ENCODE data around the gene GPATCH2. TPM values are rescaled to one million over a fixed set of nuclear protein-coding genes. Genes with fewer than 3 reads are reported as not detected.

The GPATCH2 gene
- total RNA-seq, 1 donor from 2014 or later: 10.7 TPM

DNA sequence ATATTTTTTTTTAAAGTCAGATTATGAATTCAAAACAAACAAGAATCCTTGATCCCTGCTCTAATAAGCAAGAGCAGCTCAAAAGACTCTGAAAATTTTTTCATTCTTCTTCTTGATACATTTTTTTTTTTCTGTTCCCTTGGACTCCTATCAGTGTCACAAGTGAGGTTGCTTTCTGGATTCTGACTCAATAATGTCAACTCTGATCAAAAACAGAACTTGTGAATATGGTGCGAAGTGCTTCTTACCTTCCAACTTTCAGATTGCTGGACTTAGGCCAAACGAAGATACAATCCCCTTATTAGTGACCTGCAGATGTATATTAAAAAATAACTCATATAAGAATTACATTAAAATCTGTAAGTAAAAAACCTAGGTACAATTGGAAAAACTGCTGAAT is 136.1 kb downstream of the GPATCH2 start:
- intact Hi-C loops (cut with micrococcal nuclease): no loop called here
- peaks cover 14% of the 10 kb centered on the region for H3K4me1 Mint-ChIP-seq (ENCODE audit: low read depth)
- no peak for DNase-seq (ENCODE audit: low spot score)
- no peaks in the 10 kb centered on the region for H3K27me3 Mint-ChIP-seq (ENCODE audit: low read depth)
- no peak overlapping the region for H3K27ac Mint-ChIP-seq
- no peaks in the 10 kb centered on the region for H3K9me3 Mint-ChIP-seq
- H3K4me3 Mint-ChIP-seq (ENCODE audit: low read depth): no peak overlapping the region
- H3K36me3 Mint-ChIP-seq (ENCODE audit: low read depth): peaks cover 4% of the 10 kb centered on the region

GRCh38 chr1:217493290-217493689 is 137.6 kb downstream of the GPATCH2 start:
- H3K4me1 Mint-ChIP-seq (ENCODE audit: low read depth): peaks cover 14% of the 10 kb centered on the region
- no peaks in the 10 kb centered on the region for H3K27me3 Mint-ChIP-seq (ENCODE audit: low read depth)
- intact Hi-C loops (cut with micrococcal nuclease): no loop called here
- H3K27ac Mint-ChIP-seq: no peak overlapping the region
- H3K4me3 Mint-ChIP-seq (ENCODE audit: low read depth): no peak overlapping the region
- H3K36me3 Mint-ChIP-seq (ENCODE audit: low read depth): peaks cover 4% of the 10 kb centered on the region
- H3K9me3 Mint-ChIP-seq: no peaks in the 10 kb centered on the region
- no peak for DNase-seq (ENCODE audit: low spot score)

DNA sequence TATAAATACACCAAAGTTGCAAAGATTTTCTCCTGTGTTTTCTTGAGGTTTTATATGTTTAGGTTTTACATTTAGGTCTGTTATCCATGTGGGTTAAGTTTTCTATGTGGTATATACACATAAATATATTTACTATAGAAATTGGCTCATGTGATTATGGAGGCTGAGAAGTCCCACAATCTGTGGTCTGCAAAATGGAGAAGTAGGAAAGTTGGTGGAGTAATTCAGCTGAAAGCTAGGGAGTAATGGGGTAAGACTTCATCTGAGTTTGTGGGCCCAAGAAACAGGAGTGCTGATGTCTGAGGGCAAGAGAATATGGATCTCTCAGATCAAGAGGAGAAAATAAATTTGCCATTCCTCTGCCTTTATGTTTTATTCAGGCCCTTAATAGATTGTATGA is 146.0 kb downstream of the GPATCH2 start:
- peaks cover 29% of the 10 kb centered on the region for H3K4me1 Mint-ChIP-seq (ENCODE audit: low read depth)
- peaks cover 13% of the 10 kb centered on the region for H3K36me3 Mint-ChIP-seq (ENCODE audit: low read depth)
- intact Hi-C loops (cut with micrococcal nuclease): no loop called here
- no peaks in the 10 kb centered on the region for H3K27me3 Mint-ChIP-seq (ENCODE audit: low read depth)
- no peak overlapping the region for H3K27ac Mint-ChIP-seq
- H3K4me3 Mint-ChIP-seq (ENCODE audit: low read depth): no peak overlapping the region
- no peak for DNase-seq (ENCODE audit: low spot score)
- peaks cover 15% of the 10 kb centered on the region for H3K9me3 Mint-ChIP-seq

DNA sequence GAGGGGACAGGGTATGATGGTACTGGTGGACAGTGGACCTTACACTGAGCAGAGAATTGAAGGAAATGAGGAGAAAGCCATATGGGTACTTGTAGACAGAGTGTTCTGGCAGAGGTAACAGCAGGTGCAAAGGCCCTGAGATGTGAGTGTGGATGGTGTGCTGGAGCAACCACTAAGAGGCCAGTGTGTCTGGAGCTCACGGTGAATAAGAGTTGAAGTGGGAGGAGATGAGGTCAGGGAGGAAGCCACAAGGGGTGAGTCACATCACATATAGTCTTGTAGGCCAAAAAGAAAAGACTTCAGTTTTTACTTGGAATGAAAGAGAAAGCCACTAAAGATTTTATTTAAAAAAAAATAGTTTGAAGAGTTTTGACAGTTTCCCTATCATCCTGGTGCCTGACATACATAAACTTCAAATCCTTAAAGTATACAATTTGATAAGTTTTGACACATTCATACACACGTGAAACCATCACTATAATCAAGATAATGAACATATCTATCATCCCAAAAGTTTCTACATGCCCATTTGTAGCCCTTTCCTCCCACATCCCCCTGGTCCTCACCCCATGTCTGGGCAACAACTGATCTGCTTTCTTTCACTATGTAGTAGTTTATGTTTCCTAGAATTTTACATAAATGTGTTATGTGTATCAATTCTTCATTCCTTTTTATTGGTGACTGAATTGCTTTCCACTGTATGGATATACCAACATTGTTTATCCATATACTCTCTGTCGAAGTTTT is 148.4 kb downstream of the GPATCH2 start:
- intact Hi-C loops (cut with micrococcal nuclease): loop anchor here (2.0 kb wide), 1 partner anchor 144 kb away; no protein-coding TSS in a partner anchor
- peak overlapping the region; percentile 59 for H3K27ac Mint-ChIP-seq
- DNase-seq (ENCODE audit: low spot score): peak; percentile 38
- H3K36me3 Mint-ChIP-seq (ENCODE audit: low read depth): peaks cover 31% of the 10 kb centered on the region
- no peak overlapping the region for H3K4me3 Mint-ChIP-seq (ENCODE audit: low read depth)
- peaks cover 29% of the 10 kb centered on the region for H3K4me1 Mint-ChIP-seq (ENCODE audit: low read depth)
- H3K27me3 Mint-ChIP-seq (ENCODE audit: low read depth): no peaks in the 10 kb centered on the region
- H3K9me3 Mint-ChIP-seq: peaks cover 30% of the 10 kb centered on the region

DNA sequence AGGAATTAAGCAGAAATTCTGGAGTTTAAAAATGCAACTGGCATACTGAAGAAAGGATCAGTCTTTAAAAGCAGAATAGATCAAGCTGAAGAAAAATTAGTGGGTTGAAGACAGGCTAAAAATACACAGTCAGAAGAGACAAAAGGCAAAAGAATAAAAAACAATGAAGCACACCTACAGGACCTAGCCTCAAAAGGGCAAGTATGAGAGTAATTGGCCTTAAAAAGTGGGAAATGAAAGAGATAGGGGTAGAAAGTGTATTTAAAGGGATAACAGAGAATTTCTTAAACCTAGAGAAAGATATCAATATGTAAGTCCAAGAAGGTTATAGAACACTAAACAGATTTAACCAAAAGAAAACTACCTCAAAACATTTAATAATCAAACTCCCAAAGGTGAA is 152.4 kb downstream of the GPATCH2 start:
- Mint-ChIP-seq H3K36me3 (ENCODE audit: low read depth) (peaks cover 31% of the 10 kb centered on the region), H3K9me3 (peaks cover 30% of the 10 kb centered on the region), H3K27ac (no peak overlapping the region), H3K4me3 (ENCODE audit: low read depth) (no peak overlapping the region), H3K4me1 (ENCODE audit: low read depth) (peaks cover 24% of the 10 kb centered on the region), H3K27me3 (ENCODE audit: low read depth) (no peaks in the 10 kb centered on the region)
- no peak for DNase-seq (ENCODE audit: low spot score)
- intact Hi-C loops (cut with micrococcal nuclease): no loop called here

DNA sequence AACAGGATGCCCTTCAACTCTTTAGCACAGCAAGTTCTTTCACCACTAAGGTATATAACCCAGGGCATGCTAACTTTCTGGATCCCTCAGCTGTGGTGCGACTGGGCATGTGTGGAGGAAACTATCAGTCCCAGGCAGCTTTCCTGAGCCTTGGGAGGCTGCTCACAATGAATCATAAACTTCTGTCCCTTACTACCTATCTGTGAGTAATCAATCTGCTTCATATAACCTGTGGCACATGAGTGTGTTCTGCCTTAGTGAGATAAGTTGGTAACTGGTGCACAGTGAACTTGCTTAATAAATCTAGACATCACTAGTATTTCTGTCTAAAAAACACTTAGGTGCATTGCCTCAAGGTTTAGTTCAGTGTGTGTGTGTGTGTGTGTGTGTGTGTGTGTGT is 158.0 kb downstream of the GPATCH2 start:
- H3K4me3 Mint-ChIP-seq (ENCODE audit: low read depth): no peak overlapping the region
- no peak for DNase-seq (ENCODE audit: low spot score)
- H3K4me1 Mint-ChIP-seq (ENCODE audit: low read depth): no peaks in the 10 kb centered on the region
- H3K36me3 Mint-ChIP-seq (ENCODE audit: low read depth): no peaks in the 10 kb centered on the region
- H3K27ac Mint-ChIP-seq: no peak overlapping the region
- no peaks in the 10 kb centered on the region for H3K27me3 Mint-ChIP-seq (ENCODE audit: low read depth)
- intact Hi-C loops (cut with micrococcal nuclease): no loop called here
- no peaks in the 10 kb centered on the region for H3K9me3 Mint-ChIP-seq

DNA sequence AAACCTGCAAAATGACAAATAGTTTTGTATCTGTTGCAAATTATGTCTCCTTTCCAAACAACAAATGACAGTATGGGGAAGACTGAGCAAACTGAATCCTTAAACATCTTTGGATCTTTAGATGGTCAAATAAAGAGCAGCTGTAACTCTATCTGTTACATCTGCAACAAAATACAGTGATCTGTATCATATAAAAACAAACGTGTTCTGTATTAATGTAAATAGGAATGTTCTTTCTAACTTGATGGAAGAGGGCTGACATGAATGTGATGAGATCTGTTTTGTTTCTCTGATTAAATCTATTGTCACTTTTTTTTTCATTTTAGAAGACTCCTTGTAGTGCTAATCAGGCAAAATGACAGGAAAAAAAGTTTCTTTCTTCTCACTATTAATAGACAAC is 159.5 kb downstream of the GPATCH2 start:
- H3K27ac Mint-ChIP-seq: no peak overlapping the region
- DNase-seq (ENCODE audit: low spot score): no peak
- intact Hi-C loops (cut with micrococcal nuclease): no loop called here
- no peaks in the 10 kb centered on the region for H3K4me1 Mint-ChIP-seq (ENCODE audit: low read depth)
- no peaks in the 10 kb centered on the region for H3K36me3 Mint-ChIP-seq (ENCODE audit: low read depth)
- no peaks in the 10 kb centered on the region for H3K27me3 Mint-ChIP-seq (ENCODE audit: low read depth)
- no peaks in the 10 kb centered on the region for H3K9me3 Mint-ChIP-seq
- H3K4me3 Mint-ChIP-seq (ENCODE audit: low read depth): no peak overlapping the region

GRCh38 chr1:217469983-217470382 is 160.9 kb downstream of the GPATCH2 start:
- Mint-ChIP-seq H3K4me3 (ENCODE audit: low read depth) (no peak overlapping the region), H3K27ac (no peak overlapping the region), H3K4me1 (ENCODE audit: low read depth) (no peaks in the 10 kb centered on the region), H3K9me3 (peaks cover 7% of the 10 kb centered on the region), H3K27me3 (ENCODE audit: low read depth) (no peaks in the 10 kb centered on the region), H3K36me3 (ENCODE audit: low read depth) (peaks cover 4% of the 10 kb centered on the region)
- no peak for DNase-seq (ENCODE audit: low spot score)
- intact Hi-C loops (cut with micrococcal nuclease): no loop called here

GRCh38 chr1:217465102-217465501 is 165.8 kb downstream of the GPATCH2 start:
- Mint-ChIP-seq H3K4me3 (ENCODE audit: low read depth) (no peak overlapping the region), H3K9me3 (peaks cover 21% of the 10 kb centered on the region), H3K27ac (no peak overlapping the region), H3K27me3 (ENCODE audit: low read depth) (no peaks in the 10 kb centered on the region), H3K4me1 (ENCODE audit: low read depth) (no peaks in the 10 kb centered on the region), H3K36me3 (ENCODE audit: low read depth) (peaks cover 9% of the 10 kb centered on the region)
- DNase-seq (ENCODE audit: low spot score): no peak
- intact Hi-C loops (cut with micrococcal nuclease): no loop called here

DNA sequence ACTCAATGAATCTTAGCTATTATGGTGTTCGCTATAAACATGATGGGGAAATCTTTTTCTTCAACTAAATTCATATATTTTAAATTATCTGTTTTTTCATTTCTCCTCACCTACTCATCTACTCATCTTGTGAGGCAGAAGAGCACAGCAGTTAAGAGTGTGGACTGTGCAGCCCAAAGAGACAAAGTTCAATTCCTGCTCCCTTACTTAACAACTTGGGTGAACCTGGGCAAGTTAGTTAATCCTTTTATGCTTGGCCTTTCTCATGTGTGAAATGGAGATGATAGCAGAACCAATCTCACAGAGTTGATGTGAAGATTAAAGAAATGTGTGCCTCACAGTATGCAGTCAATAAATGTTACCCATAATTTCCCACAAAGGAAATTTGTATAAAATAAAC is 168.2 kb downstream of the GPATCH2 start:
- H3K4me1 Mint-ChIP-seq (ENCODE audit: low read depth): no peaks in the 10 kb centered on the region
- DNase-seq (ENCODE audit: low spot score): no peak
- peaks cover 21% of the 10 kb centered on the region for H3K9me3 Mint-ChIP-seq
- no peak overlapping the region for H3K27ac Mint-ChIP-seq
- no peaks in the 10 kb centered on the region for H3K27me3 Mint-ChIP-seq (ENCODE audit: low read depth)
- no peak overlapping the region for H3K4me3 Mint-ChIP-seq (ENCODE audit: low read depth)
- H3K36me3 Mint-ChIP-seq (ENCODE audit: low read depth): peaks cover 9% of the 10 kb centered on the region
- intact Hi-C loops (cut with micrococcal nuclease): no loop called here

GRCh38 chr1:217462159-217462558 is 168.7 kb downstream of the GPATCH2 start:
- H3K4me1 Mint-ChIP-seq (ENCODE audit: low read depth): no peaks in the 10 kb centered on the region
- peaks cover 21% of the 10 kb centered on the region for H3K9me3 Mint-ChIP-seq
- no peak for DNase-seq (ENCODE audit: low spot score)
- H3K27me3 Mint-ChIP-seq (ENCODE audit: low read depth): no peaks in the 10 kb centered on the region
- H3K36me3 Mint-ChIP-seq (ENCODE audit: low read depth): peaks cover 9% of the 10 kb centered on the region
- H3K4me3 Mint-ChIP-seq (ENCODE audit: low read depth): no peak overlapping the region
- no peak overlapping the region for H3K27ac Mint-ChIP-seq
- intact Hi-C loops (cut with micrococcal nuclease): no loop called here

- DNase-seq (ENCODE audit: low spot score): no peak
- Mint-ChIP-seq H3K27me3 (ENCODE audit: low read depth) (no peaks in the 10 kb centered on the region), H3K4me3 (ENCODE audit: low read depth) (no peak overlapping the region), H3K9me3 (no peaks in the 10 kb centered on the region), H3K27ac (no peak overlapping the region), H3K36me3 (ENCODE audit: low read depth) (no peaks in the 10 kb centered on the region), H3K4me1 (ENCODE audit: low read depth) (no peaks in the 10 kb centered on the region)
- intact Hi-C loops (cut with micrococcal nuclease): no loop called here
Observed at GRCh38 chr1:217457016-217457415, 173.9 kb downstream of the GPATCH2 start.

GRCh38 chr1:217456261-217456660 is 174.6 kb downstream of the GPATCH2 start:
- H3K27me3 Mint-ChIP-seq (ENCODE audit: low read depth): no peaks in the 10 kb centered on the region
- H3K4me1 Mint-ChIP-seq (ENCODE audit: low read depth): no peaks in the 10 kb centered on the region
- intact Hi-C loops (cut with micrococcal nuclease): no loop called here
- H3K27ac Mint-ChIP-seq: no peak overlapping the region
- H3K36me3 Mint-ChIP-seq (ENCODE audit: low read depth): no peaks in the 10 kb centered on the region
- H3K9me3 Mint-ChIP-seq: no peaks in the 10 kb centered on the region
- no peak overlapping the region for H3K4me3 Mint-ChIP-seq (ENCODE audit: low read depth)
- no peak for DNase-seq (ENCODE audit: low spot score)

- no peaks in the 10 kb centered on the region for H3K4me1 Mint-ChIP-seq (ENCODE audit: low read depth)
- no peaks in the 10 kb centered on the region for H3K36me3 Mint-ChIP-seq (ENCODE audit: low read depth)
- intact Hi-C loops (cut with micrococcal nuclease): no loop called here
- H3K27me3 Mint-ChIP-seq (ENCODE audit: low read depth): no peaks in the 10 kb centered on the region
- H3K4me3 Mint-ChIP-seq (ENCODE audit: low read depth): no peak overlapping the region
- H3K27ac Mint-ChIP-seq: no peak overlapping the region
- no peak for DNase-seq (ENCODE audit: low spot score)
- no peaks in the 10 kb centered on the region for H3K9me3 Mint-ChIP-seq
Observed at GRCh38 chr1:217453816-217454215, 177.1 kb downstream of the GPATCH2 start.

All from activated T-helper 2 cell treated with anti-CD3 and anti-CD28 coated beads, Interferon-gamma antibody, Interleukin-2, Interleukin-4, amounts not matched to agents 10 μg/mL and 5 μg/mL and 100 μg/mL, durations not matched to agents 14 hours and 24 hours and 36 hours (primary cell).